ENCODE results near the gene CACNG1.

- no peak for TF ChIP-seq CTCF (IDR thresholded peaks at IDR 0.05; ENCODE audit: poor library complexity, severe bottlenecking)
- no peak for TF ChIP-seq EZH2 (IDR thresholded peaks at IDR 0.05; ENCODE audit: borderline replicate concordance, insufficient read depth, low read length, poor library complexity, severe bottlenecking)
- no peak for TF ChIP-seq POLR2AphosphoS5 (IDR thresholded peaks at IDR 0.05)
- no peak for TF ChIP-seq EP300 (conservative IDR thresholded peaks at IDR 0.05; ENCODE audit: poor library complexity, severe bottlenecking)
- no peak for TF ChIP-seq SMC3 (conservative IDR thresholded peaks at IDR 0.05; ENCODE audit: poor library complexity)
- TF ChIP-seq TAF1 (IDR thresholded peaks at IDR 0.05; ENCODE audit: low read depth): no peak
- TF ChIP-seq RAD21 (conservative IDR thresholded peaks at IDR 0.05): no peak
Observed at GRCh38 chr17:67068999-67069398, 24.6 kb downstream of the CACNG1 start.

All from neural cell (in vitro differentiated cells).